Measurements from ENCODE around the gene SPAG7.

SPAG7 gene

GRCh38 chr17:4974115-4974670 lies 6.6 kb upstream of the SPAG7 start:
- no peak for DNase-seq (ENCODE audit: low read depth in 2 of 2)

GRCh38 chr17:4973256-4974114 lies 5.9 kb upstream of the SPAG7 start:
- no peak for DNase-seq (ENCODE audit: low read depth in 2 of 2)

- no peak for DNase-seq (ENCODE audit: low read depth in 2 of 2)
These were observed 5.1 kb upstream of the SPAG7 start for GRCh38 chr17:4972752-4973151.

GRCh38 chr17:4972322-4972721 lies 4.7 kb upstream of the SPAG7 start:
- DNase-seq (ENCODE audit: low read depth in 2 of 2): no peak

- no peak for DNase-seq (ENCODE audit: low read depth in 2 of 2)
These were observed 4.2 kb upstream of the SPAG7 start for GRCh38 chr17:4971826-4972225.

- DNase-seq (ENCODE audit: low read depth in 2 of 2): no peak
These were observed 2.7 kb upstream of the SPAG7 start for GRCh38 chr17:4970273-4970672.

- DNase-seq (ENCODE audit: low read depth in 2 of 2): no peak
These were observed 2.0 kb upstream of the SPAG7 start for GRCh38 chr17:4969551-4970173.

- no peak for DNase-seq (ENCODE audit: low read depth in 2 of 2)
These were observed 1.5 kb upstream of the SPAG7 start for GRCh38 chr17:4969047-4969550.

- no peak for DNase-seq (ENCODE audit: low read depth in 2 of 2)
These were observed 949 bp upstream of the SPAG7 start for GRCh38 chr17:4968486-4969046.

GRCh38 chr17:4966844-4967538 lies 626 bp downstream of the SPAG7 start:
- DNase-seq (ENCODE audit: low read depth in 2 of 2): peak; percentile 87 to 89

- no peak for DNase-seq (ENCODE audit: low read depth in 2 of 2)
These were observed 2.2 kb downstream of the SPAG7 start for GRCh38 chr17:4965311-4965986.

GRCh38 chr17:4960279-4960922 lies 7.2 kb downstream of the SPAG7 start:
- no peak for DNase-seq (ENCODE audit: low read depth in 2 of 2)

GRCh38 chr17:4959261-4959965 lies 8.2 kb downstream of the SPAG7 start:
- DNase-seq (ENCODE audit: low read depth in 2 of 2): no peak

- DNase-seq (ENCODE audit: low read depth in 2 of 2): no peak
These were observed 9.5 kb downstream of the SPAG7 start for GRCh38 chr17:4958102-4958501.

- peak in 1 of 2 donors; percentile 30 for DNase-seq (ENCODE audit: low read depth in 2 of 2)
These were observed 11.0 kb downstream of the SPAG7 start for GRCh38 chr17:4956493-4957061.

GRCh38 chr17:4955091-4955490 lies 12.5 kb downstream of the SPAG7 start:
- no peak for DNase-seq (ENCODE audit: low read depth in 2 of 2)

GRCh38 chr17:4953451-4953961 lies 14.1 kb downstream of the SPAG7 start:
- DNase-seq (ENCODE audit: low read depth in 2 of 2): no peak

- no peak for DNase-seq (ENCODE audit: low read depth in 2 of 2)
These were observed 16.1 kb downstream of the SPAG7 start for GRCh38 chr17:4951486-4951885.

GRCh38 chr17:4950746-4951204 lies 16.8 kb downstream of the SPAG7 start, which contains the start of gene ENO3:
Gene ENO3 (plus strand): TSS chr17:4951119. CDS start chr17:4951830, 711 bp downstream.
- no peak for DNase-seq (ENCODE audit: low read depth in 2 of 2)

Data from stimulated activated CD8-positive, alpha-beta memory T cell treated with anti-CD3 and anti-CD28 coated beads, Interleukin-2, amount 100 ng/mL, for 1 hour (primary cell).